K562 (cell line): ENCODE results near the gene NOD1. TPM values are rescaled to one million over a fixed set of nuclear protein-coding genes. Genes with fewer than 3 reads are reported as not detected.

Experiments used
- ATAC-seq: fragments of 200-7000 bp; cut with Tn5 transposase; 3 replicates; pipeline ENCODE4 v1.9.1; 2020; ENCODE audit warnings: moderate library complexity
- BruUV-seq: library from RNA; stranded (reverse); fragments of 400-500 nt; replicated peaks from 2 replicates; lab custom pipeline; 2021; lab: Mats Ljungman, UMichigan
- CTCF ChIA-PET: fragments of 300-600 bp; formaldehyde crosslinking; extraction: SDS; loops from one replicate; lab custom pipeline; 2021; ENCODE audit warnings: low intra/inter-chr PET ratio; lab: Yijun Ruan, JAX
- POLR2A ChIA-PET: fragments of 300-600, 350-650 bp; sonication (Branson Sonifier 250); formaldehyde crosslinking; extraction: SDS; loops from one replicate; lab custom pipeline; 2021; ENCODE audit warnings: antibody characterized with exemption, inconsistent platforms; lab: Yijun Ruan, JAX
- DNase-seq, 4 experiments: peaks; one replicate each; pipeline versions ENCODE4 v3.0.0 to v3.0.0-alpha.2; 2011 to 2018; ENCODE audit warnings: low spot score in 3 of 4, mixed read lengths in 3 of 4; ENCODE audit errors: extremely low read depth in 1 of 4
- FAIRE-seq: peaks from 2 replicates; lab custom pipeline; 2011; peaks lifted over from hg19 to GRCh38; lab: Jason Lieb, UNC
- H2AFZ ChIP-seq: 2 replicates; pipeline ENCODE4 v1.6.0; 2011; ENCODE audit warnings: low read depth, low read length, control low read depth, inconsistent platforms
- H3K27ac ChIP-seq: fragments of 200-600 bp; 3 replicates; pipeline ENCODE4 v1.8.0; 2011; ENCODE audit warnings: low read depth, mild to moderate bottlenecking, control low read depth, inconsistent platforms, low read length, moderate library complexity, mixed read lengths; ENCODE audit errors: extremely low read depth
- H3K27me3 ChIP-seq, 2 experiments: fragments of 300-600 bp in 1 of 2; 2 replicates in 1 of 2; 3 replicates in 1 of 2; pipeline versions ENCODE4 v1.6.0 to v1.8.0; 2011; ENCODE audit warnings: inconsistent platforms in 2 of 2, low read length in 2 of 2, mild to moderate bottlenecking in 1 of 2, mixed read lengths in 1 of 2, moderate library complexity in 1 of 2; ENCODE audit not compliant: control insufficient read depth in 2 of 2, insufficient read depth in 2 of 2
- H3K36me3 ChIP-seq: fragments of 300-600 bp; 3 replicates; pipeline ENCODE4 v1.8.0; 2011; ENCODE audit warnings: mild to moderate bottlenecking, low read length, inconsistent platforms; ENCODE audit not compliant: control insufficient read depth, insufficient read depth
- H3K4me1 ChIP-seq, 2 experiments: fragments of 200-600 bp in 1 of 2; replicated peaks in 1 of 2; 2 replicates in 1 of 2; 3 replicates in 1 of 2; pipeline versions ENCODE4 v1.5.1 to v1.8.0; 2011; ENCODE audit warnings: inconsistent platforms in 2 of 2, low read length in 2 of 2, mild to moderate bottlenecking in 1 of 2, mixed read lengths in 1 of 2, moderate library complexity in 1 of 2; ENCODE audit not compliant: control insufficient read depth in 2 of 2, insufficient read depth in 2 of 2
- H3K4me2 ChIP-seq: 2 replicates; pipeline ENCODE4 v1.6.1; 2011; ENCODE audit warnings: low read length, control low read depth, inconsistent platforms, mixed read lengths; ENCODE audit not compliant: insufficient read depth
- H3K4me3 ChIP-seq: fragments of 200-600 bp; sonication (generic), shearing (Covaris generic); 2 replicates; pipeline ENCODE4 v1.5.1; 2016; ENCODE audit warnings: control low read depth, inconsistent platforms
- H3K79me2 ChIP-seq: fragments of 200-600 bp; 3 replicates; pipeline ENCODE4 v1.8.0; 2011; ENCODE audit warnings: low read length, inconsistent platforms; ENCODE audit not compliant: control insufficient read depth, insufficient read depth
- H3K9ac ChIP-seq, 2 experiments: 2 replicates each; pipeline versions ENCODE4 v1.6.0 to v1.6.1; 2011; ENCODE audit warnings: low read depth in 2 of 2, low read length in 2 of 2, control low read depth in 1 of 2, inconsistent platforms in 1 of 2, mild to moderate bottlenecking in 1 of 2, mixed read lengths in 1 of 2; ENCODE audit not compliant: insufficient read depth in 1 of 2
- H3K9me1 ChIP-seq: one replicate; pipeline ENCODE4 v1.6.0; 2011; ENCODE audit warnings: inconsistent platforms, mild to moderate bottlenecking, low read length, moderate library complexity; ENCODE audit not compliant: control insufficient read depth, insufficient read depth
- H3K9me3 ChIP-seq: replicated peaks from 2 replicates; pipeline ENCODE4 v1.5.1; 2011; ENCODE audit warnings: low read depth, low read length, inconsistent platforms; ENCODE audit not compliant: control insufficient read depth, insufficient read depth
- H4K20me1 ChIP-seq: replicated peaks from 2 replicates; pipeline ENCODE4 v1.6.1; 2011; ENCODE audit warnings: low read length, inconsistent platforms, mixed read lengths; ENCODE audit not compliant: control insufficient read depth, insufficient read depth
- MCM5 ChIP-seq: fragments of 450-650 bp; IDR thresholded peaks from 2 replicates; pipeline ENCODE4 v1.6.1; 2016; ENCODE audit warnings: low read depth
- MXD1 ChIP-seq: fragments of 250-450 bp; sonication (Bioruptor Pico); IDR thresholded peaks from 2 replicates; pipeline ENCODE4 v1.8.0; 2021; ENCODE audit warnings: borderline replicate concordance, mild to moderate bottlenecking, moderate library complexity; ENCODE audit not compliant: poor library complexity, severe bottlenecking
- STAG1 ChIP-seq: sonication (generic); formaldehyde crosslinking; IDR thresholded peaks from 2 replicates; pipeline ENCODE4 v1.5.0; 2020; ENCODE audit warnings: missing genetic modification reagents, borderline replicate concordance
- ZBTB49 ChIP-seq: sonication (generic); formaldehyde crosslinking; IDR thresholded peaks from 2 replicates; pipeline ENCODE4 v1.8.0; 2022; ENCODE audit warnings: missing genetic modification reagents, mild to moderate bottlenecking, borderline replicate concordance
- ZEB2 ChIP-seq: fragments of 450-650 bp; IDR thresholded peaks from 2 replicates; pipeline ENCODE4 v1.6.1; 2016
- ZHX1 ChIP-seq: fragments of 150-350 bp; conservative IDR thresholded peaks from 2 replicates; pipeline ENCODE4 v1.6.1; 2014; ENCODE audit warnings: low read length
- ZNF232 ChIP-seq: sonication (generic); formaldehyde crosslinking; IDR thresholded peaks from 2 replicates; pipeline ENCODE4 v1.8.0; 2022; ENCODE audit warnings: mild to moderate bottlenecking, missing genetic modification reagents
- ZNF668 ChIP-seq: fragments of 250-450 bp; sonication (Bioruptor Pico); IDR thresholded peaks from 2 replicates; pipeline ENCODE4 v1.8.0; 2022; ENCODE audit warnings: mild to moderate bottlenecking, inconsistent platforms
- WGBS: fragments of 100-300 bp; shearing (Covaris generic); methylation state at CpG from one replicate; pipeline ENCODE4 v1.1.6; 2016; ENCODE audit warnings: low coverage, mixed read lengths; ENCODE audit not compliant: insufficient coverage; ENCODE audit errors: missing lambda C conversion rate; 5-methylcytosine and 5-hydroxymethylcytosine counted together
- in situ Hi-C: fragments of 300-500 bp; cut with MboI; formaldehyde crosslinking; loops from 4 replicates; pipeline ENCODE4 v1.15.0; 2018; ENCODE audit warnings: inconsistent platforms, mixed read lengths
- intact Hi-C: fragments of 100-400 bp; cut with micrococcal nuclease; formaldehyde crosslinking; loops from 2 replicates; pipeline ENCODE4 v1.14.2; 2022
- polyA plus RNA-seq, 8 experiments: library from polyadenylated mRNA; depleted of rRNA in 4 of 8; stranded (reverse) in 5 of 8; unstranded in 3 of 8; fragments of >200 nt; fragmentation: Nextera tagmentation in 2 of 8; fragmentation: Illumina TruSeq in 1 of 8; extraction: Ambion mirVana in 2 of 8; extraction: Trizol in 1 of 8; gene quantifications; 2 replicates each; pipeline versions ENCODE4 v1.2.1 to v1.2.3, GENCODE V29; 2011 to 2014; ENCODE audit warnings: inconsistent platforms in 1 of 8, missing spikeins in 1 of 8
- total RNA-seq, 7 experiments: library from RNA; depleted of rRNA in 6 of 7; stranded (reverse); fragments of >200 nt in 6 of 7; fragmentation: Illumina TruSeq in 2 of 7; extraction: Trizol in 2 of 7; gene quantifications; 2 replicates each; pipeline versions ENCODE4 v1.2.1 to v1.2.3, GENCODE V29; 2011 to 2021; ENCODE audit warnings: low replicate concordance in 1 of 7

NOD1 gene
- total and polyA plus RNA-seq, 9 of the 15 experiments (the other 6 are each of a cell fraction or from before 2014, with no cell fraction given) = 0.34 to 7.1 (median 4.7) TPM

- Histone ChIP-seq H3K4me2 (no peak overlapping the region), H3K9me1 (no peaks in the 10 kb centered on the region), H4K20me1 (no peaks in the 10 kb centered on the region), H3K9me3 (no peaks in the 10 kb centered on the region; the same call in 1 of the 2 replicates), H3K4me1 (no peaks in the 10 kb centered on the region; a peak in 2 of 5 replicates), H3K36me3 (no peaks in the 10 kb centered on the region), H3K4me3 (no peak overlapping the region), H3K27ac (no peak overlapping the region), H3K27me3 (no peaks in the 10 kb centered on the region), H3K9ac (no peak overlapping the region), H3K79me2 (no peaks in the 10 kb centered on the region), H2AFZ (no peak overlapping the region)
- WGBS = 61% methylated on average over 1 of the region's 1 CpG
- intact Hi-C loops = loop anchor here (1.0 to 5.0 kb wide), 3 partner anchors 17 to 228 kb away; no protein-coding TSS in a partner anchor
- DNase-seq (no peak), FAIRE-seq (no peak), ATAC-seq (no peak)
- POLR2A ChIA-PET = interaction anchor here (0.6 kb wide), 1 partner anchor 49 kb away, joined by 3 read pairs; no protein-coding TSS in a partner anchor
- CTCF ChIA-PET = no interaction called here
- BruUV-seq = no TSS peak
- no peak for TF ChIP-seq ZBTB49
- TF ChIP-seq ZEB2 = no peak
- no peak for TF ChIP-seq ZNF668 (CRISPR knock-in tag)
- TF ChIP-seq STAG1 (CRISPR knock-in tag) = no peak
- TF ChIP-seq ZNF232 (CRISPR knock-in tag) = no peak
- TF ChIP-seq ZHX1 = no peak
- no peak for TF ChIP-seq MCM5
- no peak for TF ChIP-seq MXD1
- in situ Hi-C loops = no loop called here
Measured at GRCh38 chr7:30514776-30515175, 36.2 kb upstream of the NOD1 start.
